Measurements from ENCODE around the gene MPIG6B. TPM values are rescaled to one million over a fixed set of nuclear protein-coding genes. Genes with fewer than 3 reads are reported as not detected.

The MPIG6B gene
- total RNA-seq, 1 donor from 2014 or later = not detected

GRCh38 chr6:31750411-31751022 lies 27.3 kb downstream of the MPIG6B start:
- Histone ChIP-seq H3K79me2 (ENCODE audit: low read depth) (no peaks in the 10 kb centered on the region), H3K4me3 (no peak overlapping the region), H3K27ac (no peak overlapping the region), H3K27me3 (no peaks in the 10 kb centered on the region), H3K36me3 (no peaks in the 10 kb centered on the region), H3K9me3 (ENCODE audit: low read depth) (no peaks in the 10 kb centered on the region), H3K4me1 (no peaks in the 10 kb centered on the region), H3F3A (ENCODE audit: low read depth) (peaks cover 6% of the 10 kb centered on the region), H3K9ac (no peak overlapping the region), H4K20me1 (ENCODE audit: low read depth) (no peaks in the 10 kb centered on the region), H3K4me2 (no peak overlapping the region), H2AFZ (replicated peaks) (no peak overlapping the region)
- no peak for DNase-seq (ENCODE audit: low spot score)
- Mint-ChIP-seq H3K4me1 (peaks cover 5% of the 10 kb centered on the region), H3K9me3 (no peaks in the 10 kb centered on the region), H3K27me3 (ENCODE audit: insufficient read depth, low read depth) (peaks cover 5% of the 10 kb centered on the region), H3K27ac (no peak overlapping the region), H3K4me3 (no peak overlapping the region), H3K36me3 (peaks cover 15% of the 10 kb centered on the region)
- TF ChIP-seq EZH2 (IDR thresholded peaks at IDR 0.05) = no peak
- no peak for TF ChIP-seq EZH2phosphoT487 (IDR thresholded peaks at IDR 0.05)
- no peak for TF ChIP-seq CTCF (IDR thresholded peaks at IDR 0.05)

GRCh38 chr6:31752739-31753319 lies 29.7 kb downstream of the MPIG6B start:
- no peak overlapping the region for H3K27ac Mint-ChIP-seq
- no peaks in the 10 kb centered on the region for H3K4me1 Mint-ChIP-seq
- H3K27me3 Mint-ChIP-seq (ENCODE audit: insufficient read depth, low read depth) = peaks cover 4% of the 10 kb centered on the region
- no peak for DNase-seq (ENCODE audit: low spot score)
- Histone ChIP-seq H3K27me3 (no peaks in the 10 kb centered on the region), H3K4me2 (no peak overlapping the region), H3K27ac (no peak overlapping the region), H3K79me2 (ENCODE audit: low read depth) (no peaks in the 10 kb centered on the region), H3K9me3 (ENCODE audit: low read depth) (no peaks in the 10 kb centered on the region), H3F3A (ENCODE audit: low read depth) (peaks cover 6% of the 10 kb centered on the region), H4K20me1 (ENCODE audit: low read depth) (no peaks in the 10 kb centered on the region), H3K4me3 (no peak overlapping the region), H3K4me1 (no peaks in the 10 kb centered on the region), H2AFZ (replicated peaks) (no peak overlapping the region), H3K9ac (no peak overlapping the region), H3K36me3 (no peaks in the 10 kb centered on the region)
- peaks cover 8% of the 10 kb centered on the region for H3K36me3 Mint-ChIP-seq
- H3K4me3 Mint-ChIP-seq = no peak overlapping the region
- TF ChIP-seq EZH2 (IDR thresholded peaks at IDR 0.05) = no peak
- no peak for TF ChIP-seq CTCF (IDR thresholded peaks at IDR 0.05)
- TF ChIP-seq EZH2phosphoT487 (IDR thresholded peaks at IDR 0.05) = no peak
- H3K9me3 Mint-ChIP-seq = no peaks in the 10 kb centered on the region

GRCh38 chr6:31758281-31758680 lies 35.1 kb downstream of the MPIG6B start:
- Mint-ChIP-seq H3K4me3 (no peak overlapping the region), H3K36me3 (peaks cover 37% of the 10 kb centered on the region), H3K4me1 (peaks cover 14% of the 10 kb centered on the region), H3K9me3 (no peaks in the 10 kb centered on the region), H3K27ac (no peak overlapping the region), H3K27me3 (ENCODE audit: insufficient read depth, low read depth) (peaks cover 7% of the 10 kb centered on the region)
- Histone ChIP-seq H4K20me1 (ENCODE audit: low read depth) (no peaks in the 10 kb centered on the region), H3K79me2 (ENCODE audit: low read depth) (no peaks in the 10 kb centered on the region), H2AFZ (replicated peaks) (no peak overlapping the region), H3K4me2 (no peak overlapping the region), H3K9ac (no peak overlapping the region), H3F3A (ENCODE audit: low read depth) (peaks cover 4% of the 10 kb centered on the region), H3K27me3 (no peaks in the 10 kb centered on the region), H3K4me1 (peaks cover 6% of the 10 kb centered on the region), H3K27ac (no peak overlapping the region), H3K36me3 (no peaks in the 10 kb centered on the region), H3K9me3 (ENCODE audit: low read depth) (no peaks in the 10 kb centered on the region), H3K4me3 (no peak overlapping the region)
- DNase-seq (ENCODE audit: low spot score) = no peak
- TF ChIP-seq EZH2 (IDR thresholded peaks at IDR 0.05) (no peak), CTCF (IDR thresholded peaks at IDR 0.05) (no peak), EZH2phosphoT487 (IDR thresholded peaks at IDR 0.05) (no peak)

All from neural progenitor cell (in vitro differentiated cells).